ENCODE data around the gene CPNE8. TPM values are rescaled to one million over a fixed set of nuclear protein-coding genes. Genes with fewer than 3 reads are reported as not detected.

The CPNE8 gene
- total RNA-seq, 1 donor from 2014 or later: 1.7 TPM

DNA sequence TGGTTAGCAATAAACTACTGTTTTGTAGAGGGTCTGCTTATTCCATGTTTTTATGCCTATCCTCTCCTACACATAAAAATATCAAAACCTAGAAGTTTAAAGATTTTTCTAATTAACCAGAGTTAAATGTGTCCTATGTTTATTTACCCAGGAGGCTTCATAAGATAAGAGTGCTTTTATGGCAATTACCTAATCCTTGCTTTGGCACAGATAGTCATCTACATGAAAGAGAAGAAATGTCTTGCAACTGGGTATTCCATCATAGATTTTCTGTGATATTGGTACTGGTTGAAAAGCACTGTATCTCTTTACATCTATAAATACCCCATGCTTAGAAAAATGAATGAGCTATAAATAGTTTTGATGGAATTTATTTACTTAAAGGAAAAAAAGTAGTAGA lies 277.1 kb downstream of the CPNE8 start:
- H3K4me1 Mint-ChIP-seq (ENCODE audit: low read depth): no peaks in the 10 kb centered on the region
- TF ChIP-seq, protein P1, sequence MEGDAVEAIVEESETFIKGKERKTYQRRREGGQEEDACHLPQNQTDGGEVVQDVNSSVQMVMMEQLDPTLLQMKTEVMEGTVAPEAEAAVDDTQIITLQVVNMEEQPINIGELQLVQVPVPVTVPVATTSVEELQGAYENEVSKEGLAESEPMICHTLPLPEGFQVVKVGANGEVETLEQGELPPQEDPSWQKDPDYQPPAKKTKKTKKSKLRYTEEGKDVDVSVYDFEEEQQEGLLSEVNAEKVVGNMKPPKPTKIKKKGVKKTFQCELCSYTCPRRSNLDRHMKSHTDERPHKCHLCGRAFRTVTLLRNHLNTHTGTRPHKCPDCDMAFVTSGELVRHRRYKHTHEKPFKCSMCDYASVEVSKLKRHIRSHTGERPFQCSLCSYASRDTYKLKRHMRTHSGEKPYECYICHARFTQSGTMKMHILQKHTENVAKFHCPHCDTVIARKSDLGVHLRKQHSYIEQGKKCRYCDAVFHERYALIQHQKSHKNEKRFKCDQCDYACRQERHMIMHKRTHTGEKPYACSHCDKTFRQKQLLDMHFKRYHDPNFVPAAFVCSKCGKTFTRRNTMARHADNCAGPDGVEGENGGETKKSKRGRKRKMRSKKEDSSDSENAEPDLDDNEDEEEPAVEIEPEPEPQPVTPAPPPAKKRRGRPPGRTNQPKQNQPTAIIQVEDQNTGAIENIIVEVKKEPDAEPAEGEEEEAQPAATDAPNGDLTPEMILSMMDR (IDR thresholded peaks at IDR 0.05; ENCODE audit: unreplicated experiment): no peak
- H3K36me3 Mint-ChIP-seq (ENCODE audit: insufficient read depth): no peaks in the 10 kb centered on the region
- H3K4me3 Mint-ChIP-seq (ENCODE audit: low read depth): no peak overlapping the region
- no peak overlapping the region for H3K27ac Mint-ChIP-seq
- no peaks in the 10 kb centered on the region for H3K9me3 Mint-ChIP-seq (ENCODE audit: low read depth)
- H3K27me3 Mint-ChIP-seq: no peaks in the 10 kb centered on the region
- DNase-seq (ENCODE audit: low spot score, unreplicated experiment): no peak

DNA sequence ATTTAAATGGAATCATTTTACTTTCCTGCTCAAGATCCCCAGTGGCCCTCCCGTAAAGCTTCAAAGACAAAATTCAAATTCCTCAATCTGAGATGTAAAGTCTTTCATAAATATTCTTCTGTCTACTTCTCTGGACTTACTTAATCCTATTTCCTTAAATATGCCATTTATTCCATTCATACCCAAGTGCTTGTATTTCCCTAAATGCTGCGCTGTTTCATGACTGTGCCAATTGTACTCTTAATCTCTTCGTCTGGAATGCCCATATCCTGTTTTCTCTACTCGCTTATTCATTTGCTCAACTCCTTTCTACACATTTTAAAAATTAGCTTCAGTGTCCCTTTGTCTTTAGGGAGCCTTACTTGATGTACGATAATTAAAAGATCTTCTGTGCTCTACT lies 280.1 kb downstream of the CPNE8 start:
- no peaks in the 10 kb centered on the region for H3K9me3 Mint-ChIP-seq (ENCODE audit: low read depth)
- DNase-seq (ENCODE audit: low spot score, unreplicated experiment): no peak
- H3K27ac Mint-ChIP-seq: no peak overlapping the region
- no peaks in the 10 kb centered on the region for H3K27me3 Mint-ChIP-seq
- H3K4me1 Mint-ChIP-seq (ENCODE audit: low read depth): no peaks in the 10 kb centered on the region
- H3K36me3 Mint-ChIP-seq (ENCODE audit: insufficient read depth): no peaks in the 10 kb centered on the region
- no peak overlapping the region for H3K4me3 Mint-ChIP-seq (ENCODE audit: low read depth)
- TF ChIP-seq, protein P1 (IDR thresholded peaks at IDR 0.05; ENCODE audit: unreplicated experiment): no peak

DNA sequence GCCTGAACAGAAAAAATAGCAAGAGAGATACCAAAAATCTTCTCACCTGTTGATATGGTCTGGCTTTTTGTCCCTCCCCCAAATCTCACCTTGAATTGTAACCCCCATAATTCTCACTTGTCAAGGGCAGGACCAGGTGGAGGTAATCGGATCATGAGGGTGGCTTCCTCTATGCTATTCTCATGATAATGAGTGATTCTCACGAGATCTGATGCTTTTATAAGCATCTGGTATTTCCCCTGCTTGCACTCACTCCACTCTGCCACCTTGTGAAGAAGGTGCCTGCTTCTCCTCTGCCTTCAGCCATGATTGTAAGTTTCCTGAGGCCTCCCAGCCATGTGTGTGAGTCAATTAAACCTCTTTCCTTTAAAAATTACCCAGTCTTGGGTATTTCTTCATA lies 291.2 kb downstream of the CPNE8 start:
- TF ChIP-seq, protein P1 (IDR thresholded peaks at IDR 0.05; ENCODE audit: unreplicated experiment): no peak
- Mint-ChIP-seq H3K4me1 (ENCODE audit: low read depth) (peaks cover 7% of the 10 kb centered on the region), H3K27me3 (no peaks in the 10 kb centered on the region)

DNA sequence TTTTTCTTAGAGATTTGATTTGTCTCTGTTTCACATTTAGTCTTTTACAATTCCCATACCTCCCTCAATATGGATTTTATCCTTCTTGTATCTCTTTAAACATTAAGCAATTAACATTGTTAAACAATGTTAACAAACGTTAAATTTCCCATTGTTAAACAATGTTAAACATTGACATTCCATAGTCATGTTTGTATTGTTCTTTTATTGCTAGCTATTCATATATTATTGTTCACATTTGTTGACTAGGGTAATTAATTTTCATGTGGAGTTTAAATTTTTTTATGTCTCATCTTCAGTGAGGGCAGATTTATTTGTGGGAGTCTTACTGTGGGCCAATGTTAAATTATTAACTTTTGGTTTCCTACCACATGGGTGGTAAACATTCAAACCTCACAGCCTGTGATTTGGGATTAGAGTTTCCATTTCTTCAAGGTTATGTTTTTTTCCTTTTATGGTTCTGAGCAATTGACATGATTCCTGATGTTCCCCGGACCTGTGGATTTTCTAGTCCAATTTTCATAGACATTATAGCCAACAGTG lies 294.5 kb downstream of the CPNE8 start:
- TF ChIP-seq, protein P1 (IDR thresholded peaks at IDR 0.05; ENCODE audit: unreplicated experiment): no peak
- Mint-ChIP-seq H3K4me3 (ENCODE audit: low read depth) (no peak overlapping the region), H3K4me1 (ENCODE audit: low read depth) (peaks cover 7% of the 10 kb centered on the region), H3K27me3 (no peaks in the 10 kb centered on the region), H3K36me3 (ENCODE audit: insufficient read depth) (no peaks in the 10 kb centered on the region), H3K9me3 (ENCODE audit: low read depth) (peaks cover 2% of the 10 kb centered on the region), H3K27ac (no peak overlapping the region)
- DNase-seq (ENCODE audit: low spot score, unreplicated experiment): no peak

More for the DNA sequence above, 291.2 kb downstream of the CPNE8 start:
- H3K4me3 Mint-ChIP-seq (ENCODE audit: low read depth): no peak overlapping the region
- peaks cover 2% of the 10 kb centered on the region for H3K9me3 Mint-ChIP-seq (ENCODE audit: low read depth)
- H3K36me3 Mint-ChIP-seq (ENCODE audit: insufficient read depth): no peaks in the 10 kb centered on the region
- DNase-seq (ENCODE audit: low spot score, unreplicated experiment): no peak
- H3K27ac Mint-ChIP-seq: no peak overlapping the region

DNA sequence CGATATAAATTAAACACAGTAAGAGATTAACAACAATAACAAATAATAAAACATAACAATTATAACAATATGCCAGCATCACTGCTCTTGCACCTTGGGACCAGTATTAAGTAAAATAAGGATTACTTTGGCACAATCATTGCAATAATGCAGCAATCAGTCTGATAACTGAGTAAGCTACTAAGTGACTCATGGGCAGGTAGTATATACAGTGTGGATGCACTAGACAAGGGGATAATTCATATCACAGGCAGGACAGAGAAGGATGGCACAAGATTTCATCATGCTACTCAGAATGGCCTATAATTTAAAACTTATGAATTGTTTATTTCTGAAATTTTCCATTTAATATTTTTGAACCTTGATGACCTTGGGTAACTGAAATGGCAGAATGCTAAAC lies 298.1 kb downstream of the CPNE8 start:
- peaks cover 7% of the 10 kb centered on the region for H3K4me1 Mint-ChIP-seq (ENCODE audit: low read depth)
- DNase-seq (ENCODE audit: low spot score, unreplicated experiment): no peak

More for the DNA sequence above, 298.1 kb downstream of the CPNE8 start:
- TF ChIP-seq, protein P1 (IDR thresholded peaks at IDR 0.05; ENCODE audit: unreplicated experiment): no peak
- Mint-ChIP-seq H3K4me3 (ENCODE audit: low read depth) (no peak overlapping the region), H3K9me3 (ENCODE audit: low read depth) (peaks cover 2% of the 10 kb centered on the region), H3K27ac (no peak overlapping the region), H3K27me3 (no peaks in the 10 kb centered on the region), H3K36me3 (ENCODE audit: insufficient read depth) (no peaks in the 10 kb centered on the region)

All from progenitor cell of endocrine pancreas (in vitro differentiated cells).